HT1080 (cell line): ENCODE results near the gene CNTNAP2. TPM values are rescaled to one million over a fixed set of nuclear protein-coding genes. Genes with fewer than 3 reads are reported as not detected.
"Not testable (repeated sequence)": the region's sequence is repeated elsewhere in the genome, so short reads cannot be mapped to it uniquely, and the experiment has no call there.

ENCODE experiments used
- DNase-seq: peaks from one replicate; pipeline ENCODE4 v3.0.0-alpha.2; 2015; ENCODE audit warnings: low read depth
- total RNA-seq: library from RNA; depleted of rRNA; stranded (reverse); fragments of >200 nt; shearing (Covaris generic); gene quantifications from 2 replicates; pipeline ENCODE4 v1.2.3, GENCODE V29; 2014

CNTNAP2 gene
- total RNA-seq, 1 experiment from 2014 or later: not detected

DNA sequence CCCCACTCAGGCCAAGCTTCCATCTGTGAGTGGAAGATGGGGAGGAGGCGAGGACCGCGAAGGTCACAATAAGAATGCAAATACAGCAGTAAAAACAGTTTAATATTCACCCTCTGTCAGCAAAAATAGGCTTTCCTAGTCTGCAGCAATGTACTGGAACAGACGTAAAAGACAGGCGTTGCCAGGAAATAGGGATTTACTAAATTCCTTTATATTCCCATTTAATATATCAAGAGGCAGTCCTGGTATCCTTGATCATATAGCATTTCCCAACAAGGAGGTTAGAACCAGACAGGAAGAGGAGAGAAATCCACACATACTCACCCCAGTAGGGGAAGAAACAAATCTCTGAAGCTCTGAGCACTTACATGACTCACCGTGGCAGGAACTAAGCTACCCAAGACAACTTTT is 1419.1 kb downstream of the CNTNAP2 start:
- DNase-seq: peak; percentile 73

- DNase-seq: no peak
These were observed 1423.1 kb downstream of the CNTNAP2 start for GRCh38 chr7:147539685-147540084.

GRCh38 chr7:147540743-147541142 is 1424.1 kb downstream of the CNTNAP2 start:
- no peak for DNase-seq

- DNase-seq: no peak
These were observed 1424.7 kb downstream of the CNTNAP2 start for GRCh38 chr7:147541261-147541660.

DNA sequence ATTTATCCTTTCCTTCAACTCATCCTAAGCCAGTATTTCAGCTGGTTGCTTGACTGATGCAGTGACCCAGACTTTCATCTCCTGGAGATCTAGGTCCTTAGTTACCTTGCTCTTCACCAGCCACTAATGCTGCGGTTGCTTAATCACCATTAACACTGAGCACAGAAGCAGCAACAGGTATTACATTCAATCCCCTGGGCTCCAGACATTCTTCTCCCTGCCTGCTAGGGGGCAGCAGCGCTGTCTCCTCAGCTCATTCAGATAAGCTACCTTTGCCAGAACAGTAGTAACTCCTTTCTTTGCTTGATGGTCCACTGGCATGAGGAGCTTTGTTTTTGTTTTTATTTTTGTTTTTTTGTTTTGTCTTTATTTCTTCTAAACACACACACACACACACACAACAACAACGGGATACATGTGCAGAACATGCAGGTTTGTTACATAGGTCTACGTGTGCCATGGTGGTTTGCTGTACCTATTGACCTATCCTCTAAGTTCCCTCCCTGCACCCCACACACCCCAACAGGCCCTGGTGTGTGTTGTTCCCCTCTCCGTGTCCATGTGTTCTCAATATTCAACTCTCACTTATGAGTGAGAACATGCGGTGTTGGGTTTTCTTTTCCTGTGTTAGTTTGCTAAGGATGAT is 1430.8 kb downstream of the CNTNAP2 start:
- peak; percentile 57 for DNase-seq

DNA sequence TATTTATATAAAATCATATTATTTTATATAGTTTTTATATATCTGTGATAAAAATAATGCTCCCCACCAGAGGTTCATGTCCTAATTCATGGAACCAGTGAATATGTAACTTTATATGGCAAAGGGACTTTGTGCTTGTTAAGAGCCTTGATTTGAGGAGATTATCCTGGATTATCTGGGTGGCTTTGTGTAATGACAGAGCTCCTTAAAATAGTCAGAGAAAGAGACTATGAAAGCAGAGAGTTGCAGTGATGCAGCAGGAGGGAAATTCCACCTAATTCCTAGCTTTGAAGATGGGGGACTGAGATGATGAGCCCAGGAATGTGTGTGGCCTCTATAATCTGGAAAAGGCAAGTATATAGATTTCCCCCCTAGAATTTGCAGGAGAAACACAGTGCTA is 1439.7 kb downstream of the CNTNAP2 start:
- DNase-seq: no peak

DNA sequence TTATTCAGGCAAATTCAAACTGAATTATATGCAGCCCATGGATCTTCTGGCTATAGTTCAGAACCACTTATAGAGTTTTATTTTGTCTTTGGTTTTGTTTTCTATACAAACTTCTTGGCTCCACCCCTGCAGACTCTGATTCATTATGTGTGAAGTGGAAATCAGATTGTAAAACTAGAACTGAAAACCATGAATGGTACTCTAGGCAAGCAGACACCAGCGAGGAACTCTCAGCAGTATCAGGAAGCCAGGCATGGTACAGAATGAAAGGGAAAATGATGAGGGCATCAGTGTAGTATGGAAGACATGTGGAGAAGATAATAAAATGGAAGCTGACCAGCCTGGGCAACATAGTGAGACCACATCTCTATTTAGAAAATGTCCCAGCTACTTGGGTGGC is 1447.1 kb downstream of the CNTNAP2 start:
- DNase-seq: no peak

DNA sequence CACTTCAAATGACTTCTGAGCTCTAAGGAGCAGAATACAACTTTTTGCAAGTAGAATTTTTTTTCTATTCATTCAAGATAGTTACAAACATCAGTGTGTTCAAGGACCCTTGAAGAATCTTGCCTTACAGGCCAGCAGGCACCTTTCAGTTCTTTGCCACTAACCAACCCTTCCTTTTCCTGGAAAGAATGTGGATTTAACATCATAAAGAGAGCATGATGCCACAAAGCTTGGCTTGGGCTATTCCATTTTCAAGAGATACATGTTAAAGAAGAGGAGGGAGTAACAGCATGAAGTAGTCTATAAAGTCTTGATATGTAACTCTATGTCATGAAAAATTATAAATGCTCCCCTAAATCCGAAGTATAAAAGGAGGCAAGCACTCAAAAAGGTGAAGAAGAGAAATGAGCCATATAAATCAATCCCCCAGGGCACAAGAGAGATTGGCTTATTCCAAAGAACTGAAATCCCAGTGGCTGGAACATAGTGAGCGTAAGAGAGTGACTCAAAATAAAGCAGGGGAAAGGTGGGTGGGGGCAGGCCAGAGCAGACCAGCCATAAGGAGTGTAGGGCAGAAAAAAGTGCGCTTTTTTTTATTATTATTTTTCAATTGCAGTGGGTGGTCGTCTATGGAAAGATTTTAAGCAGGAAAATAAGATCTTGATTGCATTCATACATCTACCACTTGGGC is 1448.3 kb downstream of the CNTNAP2 start:
- DNase-seq: no peak

DNA sequence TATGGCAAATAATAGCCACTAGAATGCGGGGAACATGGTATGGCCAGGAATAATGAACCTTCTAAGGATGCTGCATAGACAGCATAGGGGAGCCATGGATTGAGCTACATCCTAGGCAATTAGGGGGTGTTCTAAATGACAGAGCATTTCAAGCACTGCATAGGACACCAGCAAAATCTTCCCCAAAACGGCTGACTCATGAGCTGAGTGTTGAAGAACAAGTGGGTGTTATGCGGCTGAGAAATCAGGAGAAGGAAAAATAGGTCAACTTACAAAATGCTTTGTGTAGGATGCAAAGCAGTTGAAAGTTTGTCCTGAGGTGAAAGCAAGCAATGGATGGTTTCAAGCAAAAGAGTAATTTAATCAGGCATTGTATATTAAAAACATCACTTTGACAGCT is 1450.4 kb downstream of the CNTNAP2 start:
- DNase-seq: no peak

- no peak for DNase-seq
These were observed 1452.7 kb downstream of the CNTNAP2 start for GRCh38 chr7:147569116-147569913.

- peak; percentile 52 for DNase-seq
These were observed 1453.8 kb downstream of the CNTNAP2 start for GRCh38 chr7:147570390-147570789.

- DNase-seq: no peak
These were observed 1455.0 kb downstream of the CNTNAP2 start for GRCh38 chr7:147571436-147572185.

DNA sequence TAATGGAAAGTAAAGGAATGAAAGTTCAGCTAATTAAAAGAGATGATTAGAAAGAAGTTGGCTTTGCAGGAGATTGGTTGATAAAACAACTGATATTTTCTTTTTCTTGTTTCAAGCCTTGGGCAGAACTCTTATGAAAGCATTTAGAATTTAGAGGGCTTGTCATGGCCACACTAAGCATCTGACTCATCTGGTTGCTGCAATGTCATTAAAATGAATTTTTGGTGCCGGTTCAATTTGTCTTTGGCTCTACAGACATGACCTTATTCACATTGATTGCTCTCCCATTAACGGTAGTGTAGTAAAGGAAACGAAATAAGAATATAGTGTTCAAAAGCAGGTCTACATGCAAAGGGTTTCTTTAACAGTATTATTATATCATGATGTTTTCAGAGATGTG is 1461.6 kb downstream of the CNTNAP2 start:
- DNase-seq: no peak

DNA sequence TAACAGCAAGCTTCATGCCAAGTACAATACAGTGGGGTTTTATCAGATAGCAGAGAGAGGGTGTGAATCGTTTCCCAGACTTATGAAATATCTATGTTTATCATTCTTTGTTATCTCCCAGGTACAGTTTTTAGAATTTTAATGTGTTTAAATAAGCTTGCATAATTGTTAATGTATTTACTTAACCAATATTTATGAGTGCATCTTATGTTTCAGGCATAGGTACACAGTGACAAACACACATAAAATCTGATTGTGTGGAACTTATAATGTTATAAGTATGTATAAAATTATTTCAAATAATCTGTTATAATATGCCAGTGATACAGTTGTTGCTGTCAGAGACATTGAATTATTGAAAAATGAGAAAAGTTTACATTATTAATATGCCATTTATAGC is 1462.5 kb downstream of the CNTNAP2 start:
- DNase-seq: no peak

DNA sequence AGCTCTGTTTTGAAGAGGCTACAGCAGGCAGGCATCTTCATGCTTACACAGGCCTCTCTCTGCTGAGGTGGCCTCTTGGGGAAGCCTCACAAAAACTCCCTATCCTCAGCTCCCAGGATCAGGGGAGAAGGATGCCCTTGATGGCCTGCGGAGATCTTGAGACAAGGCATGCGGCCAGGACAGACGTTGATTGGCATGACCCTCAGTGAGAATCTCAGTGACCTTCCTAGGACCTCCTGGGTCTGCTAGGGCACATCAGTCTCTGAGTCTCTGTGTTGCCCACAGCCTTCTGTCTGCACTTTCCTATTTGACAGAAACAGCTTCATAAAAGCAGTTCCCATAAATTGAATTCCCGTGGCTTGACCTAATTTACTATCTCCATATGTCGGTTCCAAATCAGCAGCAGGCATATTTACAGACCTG is 1468.2 kb downstream of the CNTNAP2 start:
- DNase-seq: no peak

DNA sequence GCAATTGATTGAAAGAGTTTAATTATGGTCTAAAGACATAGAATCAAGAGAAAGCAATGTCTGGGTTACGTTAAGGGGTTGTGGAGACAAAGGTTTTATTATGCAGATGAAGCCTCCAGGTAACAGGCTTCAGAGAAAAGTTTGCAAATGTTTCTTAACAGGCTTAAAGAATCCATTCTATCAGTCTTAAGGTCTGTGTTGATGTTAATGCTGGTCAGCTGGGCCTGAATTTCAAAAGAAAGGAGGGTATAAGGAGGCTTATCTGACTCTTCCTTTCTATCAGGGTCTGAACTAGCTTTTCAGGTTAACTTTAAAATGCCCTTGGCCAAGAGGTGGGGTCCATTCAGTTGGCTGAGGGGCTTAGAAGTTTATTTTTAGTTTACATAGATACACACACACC is 1469.5 kb downstream of the CNTNAP2 start:
- no peak for DNase-seq

DNA sequence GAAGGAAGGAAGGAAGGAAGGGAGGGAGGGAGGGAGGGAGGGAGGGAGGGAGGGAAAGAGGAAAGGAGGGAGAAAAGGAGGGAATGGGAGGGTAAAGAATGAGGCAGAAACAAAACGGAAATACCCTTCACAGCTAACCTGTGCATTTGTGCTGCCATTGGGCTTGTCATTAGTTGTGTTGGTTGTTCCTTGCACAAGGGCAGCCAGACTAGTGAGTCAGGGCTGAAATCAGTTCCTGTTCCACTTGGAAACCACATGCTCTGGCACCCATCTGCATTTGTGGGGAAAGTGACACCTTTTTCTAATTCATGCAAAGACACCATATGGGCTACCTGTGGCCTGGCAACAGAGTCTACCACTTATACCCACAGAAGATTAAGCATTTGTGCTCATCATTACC is 1469.9 kb downstream of the CNTNAP2 start:
- DNase-seq: peak; percentile 28

DNA sequence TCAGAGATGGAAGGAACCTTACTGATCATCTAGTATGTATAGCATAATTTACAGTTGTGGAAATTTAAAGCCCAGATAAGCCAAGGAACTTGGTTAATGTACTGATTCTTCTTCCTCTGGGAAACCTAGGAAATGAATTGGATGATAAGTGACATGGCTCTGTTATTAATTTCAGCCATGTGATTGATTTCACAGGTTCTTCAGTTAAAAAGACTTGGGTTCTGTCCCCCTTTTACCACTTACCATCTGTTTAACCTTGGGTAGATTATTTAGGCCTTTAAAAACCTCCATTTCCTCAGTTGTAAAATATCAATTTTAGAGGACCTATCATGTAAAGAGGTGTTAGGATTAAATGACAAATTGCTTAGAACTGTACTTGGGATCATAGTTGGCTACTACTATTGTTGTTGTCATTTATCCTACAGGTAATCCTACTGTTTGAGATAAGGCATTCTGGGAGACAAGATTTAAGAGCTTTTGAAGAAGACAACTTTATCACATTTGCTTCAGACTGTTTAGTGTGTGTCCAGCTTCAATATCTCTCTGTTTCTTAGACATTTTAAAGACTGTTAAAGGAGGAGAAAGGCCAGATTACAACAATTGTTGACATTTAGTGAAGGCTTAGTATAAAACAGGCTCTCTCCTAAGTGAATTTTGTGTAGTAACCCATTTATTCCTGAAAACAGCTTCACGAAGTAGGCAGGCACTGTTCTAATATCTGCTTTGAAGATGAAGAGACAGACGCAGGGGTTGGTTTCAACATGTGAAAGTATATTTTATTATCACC is 1476.9 kb downstream of the CNTNAP2 start:
- no peak for DNase-seq

DNA sequence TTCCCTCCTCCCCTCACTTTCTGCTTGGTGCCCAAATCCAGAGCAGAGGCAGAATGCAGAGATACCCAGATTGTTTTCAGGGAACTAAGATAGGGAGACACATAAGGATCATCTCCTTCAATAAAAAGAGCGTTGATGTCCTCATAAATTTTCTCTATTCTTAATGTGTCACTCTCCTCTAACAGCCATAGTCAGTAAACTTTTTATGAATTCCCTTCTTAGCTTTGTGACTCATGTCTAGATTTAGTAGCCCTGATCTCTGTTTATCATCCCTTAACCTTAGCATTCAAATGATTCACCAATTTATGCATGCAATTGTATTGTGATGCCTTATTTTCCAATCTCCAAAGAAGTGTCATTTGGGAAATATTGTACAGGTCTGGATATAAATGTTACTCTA is 1478.4 kb downstream of the CNTNAP2 start:
- no peak for DNase-seq

GRCh38 chr7:147598687-147599086 is 1482.1 kb downstream of the CNTNAP2 start:
- not testable (repeated sequence) for DNase-seq

- peak; percentile 13 for DNase-seq
These were observed 1488.7 kb downstream of the CNTNAP2 start for GRCh38 chr7:147605323-147605722.
